ENCODE results near the gene CSTB.
"Not testable (repeated sequence)": the region's sequence is repeated elsewhere in the genome, so short reads cannot be mapped to it uniquely, and the experiment has no call there.

CSTB gene

GRCh38 chr21:43775795-43776430 lies at the start of gene CSTB:
Gene CSTB, minus strand, starts transcription at chr21:43776308. Its CDS starts 39 bp downstream, at chr21:43776269.
- DNase-seq, result peak; percentile 86

- peak; percentile 41 for DNase-seq
These were observed 49.3 kb upstream of the CSTB start for GRCh38 chr21:43825242-43825935.

DNA sequence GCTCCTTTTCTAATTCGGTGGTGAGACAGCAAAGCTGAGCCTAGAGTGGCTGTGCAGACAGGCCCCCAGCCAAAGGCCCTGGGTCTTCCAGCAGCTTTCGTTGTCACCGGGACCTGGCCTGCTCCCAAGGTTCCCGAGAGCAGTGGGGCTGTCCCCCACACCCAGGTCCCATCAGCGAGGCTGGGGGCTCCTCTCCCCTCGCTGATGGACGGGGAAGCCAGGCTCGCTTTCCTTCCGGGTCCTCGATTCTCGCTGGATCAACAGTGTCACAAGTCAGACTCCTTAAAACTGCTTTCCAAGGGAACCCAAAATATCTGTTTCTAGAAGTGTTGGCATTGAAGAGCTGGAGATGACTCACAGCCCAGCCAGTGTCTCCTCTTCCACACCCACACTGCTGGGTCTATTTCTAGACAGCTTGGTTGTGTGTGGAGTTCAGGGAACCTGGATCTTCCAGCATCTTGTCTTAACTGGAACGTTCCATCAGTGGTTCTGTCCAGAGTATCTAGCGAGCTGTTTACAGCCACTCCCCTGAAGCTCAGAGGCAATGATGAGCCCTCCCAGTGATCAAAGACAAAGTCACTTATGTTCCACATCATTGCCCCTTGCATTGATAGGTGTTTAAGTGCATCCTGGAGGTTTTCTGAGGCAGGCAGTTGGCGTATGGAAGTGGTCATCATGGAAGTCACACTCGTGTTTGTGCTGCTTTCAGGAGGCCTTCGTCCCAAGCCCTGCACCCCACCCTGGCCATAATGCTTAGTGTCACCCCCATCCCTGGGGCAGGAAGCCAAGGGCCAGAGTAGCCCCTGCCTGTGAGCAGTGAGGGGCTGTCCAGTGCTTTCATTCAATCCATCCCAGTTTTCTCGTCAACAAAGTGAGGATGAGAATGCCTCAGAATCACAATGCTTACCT lies 48.5 kb upstream of the CSTB start:
- no peak for DNase-seq

DNA sequence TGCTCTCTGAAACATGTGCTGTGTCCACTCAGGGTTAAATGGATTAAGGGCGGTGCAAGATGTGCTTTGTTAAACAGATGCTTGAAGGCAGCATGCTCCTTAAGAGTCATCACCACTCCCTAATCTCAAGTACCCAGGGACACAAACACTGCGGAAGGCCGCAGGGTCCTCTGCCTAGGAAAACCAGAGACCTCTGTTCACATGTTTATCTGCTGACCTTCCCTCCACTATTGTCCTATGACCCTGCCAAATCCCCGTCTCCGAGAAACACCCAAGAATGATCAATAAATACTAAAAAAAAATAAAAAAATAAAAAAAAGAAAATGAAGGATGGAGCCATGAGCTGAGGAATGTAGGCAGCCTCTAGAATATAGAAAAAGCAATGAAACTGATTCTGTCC lies 46.6 kb upstream of the CSTB start:
- not testable (repeated sequence) for DNase-seq

DNA sequence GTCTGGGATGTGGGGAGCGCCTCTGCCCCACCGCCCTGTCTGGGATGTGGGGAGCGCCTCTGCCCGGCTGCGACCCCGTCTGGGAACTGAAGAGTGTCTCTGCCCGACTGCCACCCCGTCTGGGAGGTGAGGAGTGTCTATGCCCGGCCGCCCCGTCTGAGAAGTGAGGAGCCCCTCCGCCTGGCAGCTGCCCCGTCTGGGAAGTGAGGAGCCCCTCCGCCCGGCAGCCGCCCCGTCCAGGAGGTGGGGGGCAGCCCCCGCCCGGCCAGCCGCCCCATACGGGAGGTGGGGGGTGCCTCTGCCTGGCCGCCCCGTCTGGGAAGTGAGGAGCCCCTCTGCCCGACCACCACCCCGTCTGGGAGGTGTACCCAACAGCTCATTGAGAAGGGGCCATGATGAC lies 46.1 kb upstream of the CSTB start:
- not testable (repeated sequence) for DNase-seq

DNA sequence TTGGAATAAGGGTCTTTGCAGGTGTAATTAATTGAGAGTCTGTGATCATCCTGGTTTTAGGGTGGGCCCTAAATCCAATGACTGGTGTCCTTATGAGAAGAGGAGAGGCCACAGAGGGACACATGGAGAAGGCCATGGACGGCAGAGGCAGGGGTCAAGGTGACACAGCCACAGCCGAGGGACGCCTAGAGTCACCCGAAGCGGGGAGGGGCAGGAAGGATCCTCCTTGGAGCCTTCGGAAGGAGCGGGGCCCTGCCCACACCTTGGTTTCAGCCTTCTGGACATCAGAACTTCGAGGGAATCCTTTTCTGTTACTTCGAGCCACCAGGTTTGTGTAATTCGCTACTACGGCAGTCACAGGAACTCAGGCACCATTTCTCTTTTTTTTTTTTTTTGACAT lies 44.4 kb upstream of the CSTB start:
- no peak for DNase-seq

DNA sequence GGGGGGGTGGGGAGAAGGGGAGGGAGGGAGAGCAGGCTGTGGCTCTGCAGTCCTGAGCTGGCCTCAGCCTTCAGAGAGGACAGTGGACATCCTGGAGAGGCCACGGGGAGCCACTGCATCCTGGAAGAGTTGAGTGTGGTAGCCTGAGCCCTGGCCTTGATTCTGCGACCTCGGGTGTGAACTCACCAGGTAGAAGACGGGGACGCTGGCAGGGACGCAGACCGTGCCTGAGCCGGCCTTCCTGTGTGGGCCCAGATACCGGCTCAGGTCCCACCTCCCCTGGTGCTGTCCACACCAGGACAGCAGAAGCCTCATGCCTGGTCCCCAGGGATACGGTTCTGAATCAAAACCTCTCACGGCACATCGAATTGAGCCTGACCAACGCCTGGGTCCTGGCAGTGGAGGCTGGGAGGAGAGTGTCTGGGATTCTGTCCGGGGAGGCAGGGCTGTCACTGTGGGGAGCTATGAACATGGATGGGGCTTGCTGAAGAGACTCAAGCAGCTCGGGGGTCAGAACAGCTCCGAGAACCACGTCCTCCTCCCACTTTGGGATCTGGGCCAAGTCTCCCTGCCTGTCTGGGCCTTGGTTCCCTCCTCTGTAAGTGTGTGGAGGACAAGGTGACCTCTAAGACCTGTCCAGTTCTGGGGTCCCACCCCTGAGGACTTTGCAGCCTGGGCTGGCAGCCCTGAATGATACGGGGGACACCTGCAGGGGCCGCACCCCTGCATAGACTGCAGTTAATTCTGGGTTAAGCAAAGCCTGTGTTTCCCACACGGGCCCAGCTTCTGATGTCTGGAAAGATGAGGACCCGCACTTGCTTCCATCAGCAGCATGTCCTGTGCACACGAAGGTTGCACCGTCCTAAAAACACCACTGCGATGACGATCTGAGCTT lies 43.6 kb upstream of the CSTB start:
- DNase-seq, result no peak

- no peak for DNase-seq
These were observed 42.6 kb upstream of the CSTB start for GRCh38 chr21:43818685-43819084.

GRCh38 chr21:43817157-43818086 lies 41.3 kb upstream of the CSTB start:
- DNase-seq, result no peak

GRCh38 chr21:43816611-43817071 lies 40.5 kb upstream of the CSTB start:
- no peak for DNase-seq

DNA sequence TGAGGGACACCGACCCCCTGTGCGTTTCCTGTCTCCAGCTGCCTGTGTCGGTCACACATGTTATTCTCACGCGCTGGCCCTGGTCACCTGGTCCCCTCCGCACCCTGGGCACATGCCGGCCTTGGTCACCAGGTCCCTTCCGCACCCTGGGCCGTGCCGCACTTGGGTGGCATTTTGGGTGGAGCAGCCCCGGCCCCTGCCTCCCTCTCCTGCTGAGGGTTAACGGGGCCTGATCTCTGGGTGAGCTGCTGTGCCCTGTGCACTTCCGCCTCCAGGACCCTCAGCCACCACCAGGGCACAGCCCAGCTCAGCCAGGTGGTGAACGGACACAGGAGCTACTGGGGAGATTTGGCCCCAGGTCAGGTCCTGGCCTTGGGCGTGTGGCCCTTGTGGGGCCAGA lies 39.9 kb upstream of the CSTB start:
- DNase-seq, result no peak

GRCh38 chr21:43815107-43815613 lies 39.1 kb upstream of the CSTB start:
- no peak for DNase-seq

DNA sequence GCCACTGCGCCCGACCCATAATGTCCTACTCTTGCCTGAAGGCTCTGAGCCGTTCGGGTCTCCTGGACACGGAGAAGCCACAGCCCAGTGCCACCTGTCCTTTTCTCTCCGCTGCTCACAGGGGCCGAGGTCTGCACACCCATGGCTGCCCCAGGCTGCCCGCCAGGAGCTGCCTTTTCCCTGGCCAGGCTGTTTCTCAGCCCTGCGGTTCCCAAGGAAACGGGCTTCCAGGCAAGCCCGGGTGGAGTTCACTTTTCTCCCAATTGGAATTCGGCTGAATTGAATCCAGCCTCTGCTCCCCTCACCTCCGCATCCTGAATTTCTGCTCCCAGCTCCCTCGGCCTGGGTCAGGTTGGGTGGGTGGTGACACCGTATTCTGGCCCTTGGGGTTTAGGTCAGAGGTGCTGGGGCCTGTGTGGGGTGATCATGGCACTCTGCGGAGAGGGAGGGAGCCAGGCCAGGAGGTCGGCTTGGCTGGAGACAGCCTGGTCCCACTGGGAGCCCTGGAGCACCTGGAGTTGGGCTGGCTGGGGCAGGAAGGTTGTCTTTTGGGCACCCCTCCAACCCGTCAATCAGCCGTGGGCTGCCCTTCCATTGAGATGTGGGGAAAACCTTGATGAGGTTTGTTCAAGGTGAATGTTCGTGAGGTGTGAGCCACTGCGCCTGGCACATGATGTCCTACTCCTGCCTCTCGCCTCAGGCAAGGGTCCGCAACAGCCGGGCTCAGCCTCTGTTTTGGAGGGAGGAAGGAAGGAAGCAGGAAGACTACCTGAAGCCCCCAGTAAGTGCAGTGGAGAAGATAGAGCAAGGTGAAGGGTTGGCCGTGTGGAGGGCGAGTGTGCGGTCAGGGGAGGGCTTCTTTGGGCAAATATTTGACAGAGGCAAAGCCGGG lies 38.4 kb upstream of the CSTB start:
- no peak for DNase-seq

DNA sequence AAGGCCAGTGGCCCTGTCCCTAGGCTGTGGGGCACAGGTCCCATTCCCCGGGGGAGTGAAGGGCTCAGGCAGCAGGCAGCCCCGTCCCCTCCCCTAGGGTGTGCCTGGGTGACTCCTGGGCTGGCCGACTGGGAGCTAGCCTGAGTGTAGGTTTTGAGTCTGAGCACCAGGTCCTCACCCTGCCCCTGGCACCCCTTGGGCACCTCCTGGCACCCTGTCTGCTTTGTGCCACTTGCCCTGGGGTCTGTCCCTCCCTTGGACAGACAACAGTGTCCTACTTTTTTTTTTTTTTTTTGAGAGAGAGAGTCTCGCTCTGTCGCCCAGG lies 37.5 kb upstream of the CSTB start:
- DNase-seq, result no peak

DNA sequence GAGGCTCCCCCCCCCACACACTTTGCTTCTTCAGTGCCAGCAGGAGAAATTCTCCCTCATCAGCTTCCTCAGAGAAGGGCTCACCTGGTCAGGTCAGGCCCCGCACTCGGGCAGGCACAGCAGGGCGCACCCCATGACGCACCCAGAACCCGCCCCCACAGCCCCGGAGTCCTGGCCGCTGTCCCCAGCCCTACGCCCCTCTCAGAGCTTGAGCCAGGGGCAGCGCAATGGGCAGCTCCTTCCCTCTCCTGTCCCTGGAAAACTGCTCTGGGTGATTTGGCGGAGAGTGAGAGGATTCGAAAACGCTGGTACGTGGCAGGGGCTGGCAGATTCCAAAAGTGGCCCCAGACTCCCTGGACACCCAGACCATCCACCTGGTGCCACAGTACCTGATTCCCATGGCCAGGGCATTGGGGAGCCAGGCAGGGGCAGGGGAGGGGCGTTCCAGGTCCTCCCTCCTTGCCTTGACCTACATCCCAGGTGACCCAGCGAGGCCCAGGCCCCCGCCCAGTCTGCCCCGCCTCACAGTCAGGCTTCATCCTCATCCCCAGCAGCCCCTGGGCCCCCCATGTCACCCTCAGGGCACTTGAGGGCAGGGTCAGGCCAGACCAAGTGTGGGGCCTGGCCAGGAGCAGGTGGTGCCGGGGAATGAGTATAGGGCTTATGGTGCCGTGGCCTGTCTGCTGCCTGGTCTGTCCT lies 37.0 kb upstream of the CSTB start:
- no peak for DNase-seq

DNA sequence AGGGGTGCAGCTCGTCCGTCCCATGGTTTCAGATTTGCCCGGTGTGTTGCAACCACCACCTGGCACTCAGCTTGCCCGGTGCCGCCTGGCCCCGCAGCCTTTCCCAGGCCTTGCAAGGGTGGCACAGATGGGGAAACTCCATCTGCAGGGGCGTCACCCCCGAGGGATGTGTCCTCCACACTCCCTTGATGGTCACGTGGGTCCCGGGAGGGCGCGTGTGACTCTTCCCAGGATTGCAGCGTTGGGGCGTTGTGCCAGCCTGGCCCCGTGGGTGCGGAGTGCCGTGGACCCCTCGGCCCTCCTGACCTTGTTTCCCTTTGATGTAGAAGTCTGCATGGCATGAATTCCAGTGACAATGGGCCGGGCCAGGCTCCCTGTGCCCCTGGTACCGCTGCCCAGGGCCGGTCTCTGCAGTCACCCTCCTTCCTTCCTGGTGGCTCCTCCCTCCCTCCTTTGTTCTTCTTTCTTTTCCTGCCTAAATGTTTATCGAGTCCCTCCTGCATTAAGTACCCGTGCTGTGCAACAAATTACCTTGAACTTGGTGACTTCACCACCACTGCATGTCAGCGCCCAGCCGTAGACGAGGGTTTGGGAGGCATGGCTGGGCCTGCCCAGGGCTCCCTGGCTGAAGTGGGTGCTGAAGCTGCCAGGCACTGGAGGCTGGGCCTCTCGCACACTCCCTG lies 36.2 kb upstream of the CSTB start:
- DNase-seq, result no peak

GRCh38 chr21:43811262-43812105 lies 35.4 kb upstream of the CSTB start:
- no peak for DNase-seq
